ENCODE measurements around the gene EIF2A. TPM values are rescaled to one million over a fixed set of nuclear protein-coding genes. Genes with fewer than 3 reads are reported as not detected.
A peak's percentile ranks its signal among the peaks of the same experiment; 100 is the strongest.
"Not testable (repeated sequence)": the region's sequence is repeated elsewhere in the genome, so short reads cannot be mapped to it uniquely, and the experiment has no call there.

EIF2A gene
- 125 and 140 TPM in 2 replicates for total RNA-seq (2014; rRNA removed; shearing (Covaris generic))
- 47.6 and 55.0 TPM in 2 replicates for polyA plus RNA-seq (2016; fragmentation: Nextera tagmentation; extraction: Ambion mirVana)

DNA sequence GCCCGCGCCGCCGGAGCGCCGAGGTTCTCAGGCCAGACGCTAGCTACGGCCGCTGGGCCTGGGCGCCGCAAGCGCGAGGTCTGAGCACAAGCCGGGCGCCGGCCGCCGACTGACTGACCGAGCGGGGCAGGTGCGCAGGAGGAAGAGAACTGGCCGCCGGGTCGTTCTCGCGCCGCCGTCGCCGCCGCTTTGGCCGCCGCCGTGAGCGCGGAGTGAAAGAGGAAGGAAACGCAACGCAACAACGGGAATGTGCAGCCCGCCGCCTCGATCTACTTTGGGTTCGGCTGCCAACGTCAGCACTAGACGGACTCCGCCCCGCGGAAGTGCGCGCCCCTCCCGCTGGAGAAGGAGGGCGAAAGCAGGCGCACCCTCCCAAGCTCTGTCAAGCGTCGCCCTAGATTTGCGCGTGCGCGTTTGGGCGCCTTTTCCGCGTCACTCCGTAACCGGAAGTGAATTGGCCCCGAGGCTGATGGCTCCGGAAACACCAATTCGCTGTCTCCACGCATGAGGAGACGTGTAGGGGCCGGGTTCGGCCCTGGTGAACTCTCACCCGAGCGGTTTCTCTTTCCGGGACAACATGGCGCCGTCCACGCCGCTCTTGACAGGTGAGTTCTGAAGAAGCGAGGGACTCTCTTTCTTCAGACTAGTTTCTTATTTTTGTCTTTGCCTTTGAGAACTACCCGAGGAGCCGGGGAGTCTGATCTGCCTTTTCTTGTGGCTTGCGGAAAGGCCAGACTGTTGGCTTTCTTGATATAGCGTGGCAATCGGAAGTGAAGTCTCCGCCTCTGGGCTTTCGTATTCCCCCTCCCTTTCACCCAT lies at the start of gene EIF2A, which contains the start of gene SERP1:
Gene EIF2A (plus strand): TSS at position 562 of the 819 bp plus-strand sequence. CDS start 16 bp downstream, at position 578.
Gene SERP1 (minus strand): TSS at position 271 of the 819 bp plus-strand sequence. CDS start 361 bp downstream, outside the sequence.
- Histone ChIP-seq H3K27ac (peak within 1 kb of the TSS; percentile 95), H3K4me2 (ENCODE audit: unreplicated experiment) (peak within 1 kb of the TSS; percentile 95), H3K9ac (peak within 1 kb of the TSS; percentile 97), H3K4me3 (peak within 1 kb of the TSS; percentile 98), H2AFZ (peak within 1 kb of the TSS; percentile 80), H3K4me1 (ENCODE audit: insufficient read depth) (peaks cover 32% of the 10 kb centered on the region), H3F3A (ENCODE audit: insufficient read depth) (peaks cover 43% of the 10 kb centered on the region), H3K9me3 (ENCODE audit: low read depth) (no peaks in the 10 kb centered on the region), H3K79me2 (ENCODE audit: insufficient read depth) (peaks cover 95% of the 10 kb centered on the region), H3K9me2 (ENCODE audit: insufficient read depth) (no peaks in the 10 kb centered on the region), H3K36me3 (ENCODE audit: low read depth) (peaks cover 26% of the 10 kb centered on the region), H4K20me1 (ENCODE audit: insufficient read depth) (peaks cover 25% of the 10 kb centered on the region; the same call in 1 of the 2 replicates), H3K27me3 (replicated peaks; ENCODE audit: insufficient read depth) (no peaks in the 10 kb centered on the region)
- in situ Hi-C loops (cut with MboI), result no loop called here
- TF ChIP-seq EZH2phosphoT487 (IDR thresholded peaks at IDR 0.05; ENCODE audit: insufficient read depth, low read depth) (no peak), EZH2 (IDR thresholded peaks at IDR 0.05; ENCODE audit: insufficient read depth, poor library complexity, severe bottlenecking) (no peak)
- DNase-seq, result peak; percentile 99
- WGBS, 2 experiments (ENCODE audit: low coverage in 1 of 2, low lambda C conversion rate in 2 of 2, missing lambda C conversion rate in 2 of 2), result 0 to 1% methylated on average over 82 to 86 of the region's 86 CpGs

DNA sequence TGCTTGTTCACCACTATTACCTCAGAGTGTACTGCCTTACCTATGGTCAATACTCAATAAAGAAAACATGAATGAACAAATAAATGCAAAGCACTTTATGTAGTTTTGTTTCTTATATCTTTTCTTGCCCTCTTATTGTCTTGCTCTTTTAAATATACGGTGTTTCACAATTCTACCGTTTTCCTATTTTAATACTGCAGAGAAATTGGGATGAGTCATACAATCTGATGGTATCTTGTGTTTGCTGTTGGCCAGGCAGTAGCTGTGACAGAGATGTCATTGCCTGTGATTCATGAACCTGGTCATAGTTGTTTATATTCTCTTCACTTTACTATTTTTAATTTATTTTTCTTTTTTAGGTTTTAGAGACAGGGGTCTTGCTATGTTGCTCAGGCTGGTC lies 48.6 kb upstream of the EIF2A start:
- no peak overlapping the region for H3K4me3 ChIP-seq
- peak overlapping the region; percentile 31 for H3K4me2 ChIP-seq (ENCODE audit: unreplicated experiment)
- H3K9me3 ChIP-seq (ENCODE audit: low read depth), result no peaks in the 10 kb centered on the region
- H3K36me3 ChIP-seq (ENCODE audit: low read depth), result no peaks in the 10 kb centered on the region
- H3K4me1 ChIP-seq (ENCODE audit: insufficient read depth), result peaks cover 16% of the 10 kb centered on the region
- H3F3A ChIP-seq (ENCODE audit: insufficient read depth), result peaks cover 4% of the 10 kb centered on the region; the same call in 1 of the 2 replicates
- in situ Hi-C loops (cut with MboI), result loop anchor here (5.0 kb wide), 1 partner anchor 271 kb away; no protein-coding TSS in a partner anchor
- WGBS, 2 experiments (ENCODE audit: low coverage in 1 of 2, low lambda C conversion rate in 2 of 2, missing lambda C conversion rate in 2 of 2), result 23 to 28% methylated on average over 2 of the region's 2 CpGs
- H3K27ac ChIP-seq, result 0 out of 2 replicates have a peak overlapping the region, but pooled peaks have one; percentile 38
- H4K20me1 ChIP-seq (ENCODE audit: insufficient read depth), result no peaks in the 10 kb centered on the region
- H2AFZ ChIP-seq, result no peak overlapping the region
- H3K9me2 ChIP-seq (ENCODE audit: insufficient read depth), result no peaks in the 10 kb centered on the region
- H3K27me3 ChIP-seq (replicated peaks; ENCODE audit: insufficient read depth), result no peaks in the 10 kb centered on the region
- no peak for TF ChIP-seq EZH2 (IDR thresholded peaks at IDR 0.05; ENCODE audit: insufficient read depth, poor library complexity, severe bottlenecking)
- TF ChIP-seq EZH2phosphoT487 (IDR thresholded peaks at IDR 0.05; ENCODE audit: insufficient read depth, low read depth), result no peak
- H3K79me2 ChIP-seq (ENCODE audit: insufficient read depth), result peaks cover 15% of the 10 kb centered on the region; the same call in 1 of the 2 replicates
- no peak overlapping the region for H3K9ac ChIP-seq
- peak; percentile 84 for DNase-seq

DNA sequence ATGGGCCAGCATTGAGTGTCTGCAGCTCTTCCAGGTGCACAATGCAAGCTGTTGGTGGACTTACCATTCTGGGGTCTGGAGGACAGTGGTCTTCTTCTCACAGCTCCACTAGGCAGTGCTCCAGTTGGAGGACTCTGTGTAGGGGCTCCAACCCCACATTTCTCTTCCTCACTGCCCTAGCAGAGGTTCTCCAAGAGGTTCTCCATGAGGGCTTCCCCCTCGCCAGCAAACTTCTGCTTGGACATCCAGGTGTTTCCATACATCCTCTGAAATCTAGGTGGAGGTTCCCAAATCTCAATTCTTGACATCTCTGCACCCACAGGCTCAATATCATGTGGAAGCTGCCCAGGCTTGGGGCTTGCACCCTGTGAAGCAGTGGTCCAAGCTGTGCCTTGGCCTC lies 45.6 kb upstream of the EIF2A start:
- H3K4me2 ChIP-seq (ENCODE audit: unreplicated experiment); DNase-seq; H3K36me3 ChIP-seq (ENCODE audit: low read depth); H3K4me1 ChIP-seq (ENCODE audit: insufficient read depth); H3K9me2 ChIP-seq (ENCODE audit: insufficient read depth); H3K27me3 ChIP-seq (replicated peaks; ENCODE audit: insufficient read depth); H3K4me3 ChIP-seq; H3K79me2 ChIP-seq (ENCODE audit: insufficient read depth); H2AFZ ChIP-seq; H3K9me3 ChIP-seq (ENCODE audit: low read depth); H3F3A ChIP-seq (ENCODE audit: insufficient read depth); H3K9ac ChIP-seq; H4K20me1 ChIP-seq (ENCODE audit: insufficient read depth); H3K27ac ChIP-seq: not testable (repeated sequence)
- WGBS, 2 experiments (ENCODE audit: low coverage in 1 of 2, low lambda C conversion rate in 2 of 2, missing lambda C conversion rate in 2 of 2), result 88 to 100% methylated on average over 1 of the region's 1 CpG
- in situ Hi-C loops (cut with MboI), result loop anchor here (10.0 kb wide), 1 partner anchor 546 kb away; no protein-coding TSS in a partner anchor

DNA sequence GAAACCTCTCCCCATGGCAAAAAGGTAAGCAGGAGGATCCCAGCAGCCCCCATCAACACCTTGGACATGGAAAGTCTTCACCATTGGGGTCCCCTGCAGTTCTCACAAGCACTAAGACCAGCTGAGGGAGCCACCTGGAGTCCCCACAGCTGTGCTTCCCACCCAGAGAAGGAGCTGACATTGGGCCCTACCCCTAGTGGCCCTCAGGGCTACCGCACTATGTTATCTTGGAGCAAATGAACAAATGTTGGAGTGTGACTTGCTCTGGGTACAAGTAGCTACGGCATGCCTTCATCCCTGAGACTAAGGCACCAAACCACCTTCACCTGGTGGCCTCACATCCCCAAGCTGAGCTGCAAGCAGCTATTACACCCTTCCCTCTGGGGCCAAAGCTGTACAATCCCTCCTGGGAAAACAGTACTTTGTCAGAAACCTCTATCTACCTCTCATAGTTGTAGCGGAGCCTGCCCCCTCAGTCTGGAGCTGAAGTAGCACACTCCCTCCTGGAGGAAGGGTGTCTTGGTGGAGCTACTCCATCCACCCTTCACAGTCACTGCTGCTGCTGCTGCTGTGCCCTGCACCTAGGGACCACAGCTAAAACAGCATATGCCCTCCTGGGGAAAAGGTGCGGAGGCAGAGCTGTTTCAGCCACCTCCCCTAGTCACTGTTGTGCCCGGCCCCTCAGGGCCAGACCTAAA lies 43.0 kb upstream of the EIF2A start:
- no peaks in the 10 kb centered on the region for H3K9me2 ChIP-seq (ENCODE audit: insufficient read depth)
- H3K4me2 ChIP-seq (ENCODE audit: unreplicated experiment), result no peak overlapping the region
- H3K36me3 ChIP-seq (ENCODE audit: low read depth), result no peaks in the 10 kb centered on the region
- H4K20me1 ChIP-seq (ENCODE audit: insufficient read depth), result no peaks in the 10 kb centered on the region
- H2AFZ ChIP-seq, result no peak overlapping the region
- no peak overlapping the region for H3K9ac ChIP-seq
- H3K9me3 ChIP-seq (ENCODE audit: low read depth), result no peaks in the 10 kb centered on the region
- no peaks in the 10 kb centered on the region for H3K27me3 ChIP-seq (replicated peaks; ENCODE audit: insufficient read depth)
- H3K4me3 ChIP-seq, result no peak overlapping the region
- DNase-seq, result no peak
- no peak overlapping the region for H3K27ac ChIP-seq
- H3F3A ChIP-seq (ENCODE audit: insufficient read depth), result no peaks in the 10 kb centered on the region
- no peaks in the 10 kb centered on the region for H3K79me2 ChIP-seq (ENCODE audit: insufficient read depth)
- TF ChIP-seq EZH2 (IDR thresholded peaks at IDR 0.05; ENCODE audit: insufficient read depth, poor library complexity, severe bottlenecking), result no peak
- no peak for TF ChIP-seq EZH2phosphoT487 (IDR thresholded peaks at IDR 0.05; ENCODE audit: insufficient read depth, low read depth)
- H3K4me1 ChIP-seq (ENCODE audit: insufficient read depth), result no peaks in the 10 kb centered on the region
- in situ Hi-C loops (cut with MboI), result loop anchor here (10.0 kb wide), 1 partner anchor 549 kb away; no protein-coding TSS in a partner anchor
- WGBS, 2 experiments (ENCODE audit: low coverage in 1 of 2, low lambda C conversion rate in 2 of 2, missing lambda C conversion rate in 2 of 2), result 95 to 98% methylated on average over 5 of the region's 5 CpGs
